LNCaP clone FGC (cell line): ENCODE measurements around the gene TMEM63B.
"Not testable (repeated sequence)": the region's sequence is repeated elsewhere in the genome, so short reads cannot be mapped to it uniquely, and the experiment has no call there.

ENCODE experiments used
- DNase-seq: peaks from one replicate; pipeline ENCODE4 v3.0.0-alpha.2; 2011; ENCODE audit warnings: low read depth
- H3K4me3 ChIP-seq: 2 replicates; pipeline ENCODE4 v1.5.1; 2011; ENCODE audit warnings: mild to moderate bottlenecking, low read depth, low read length, control low read depth
- TF ChIP-seq, protein P1 (sequence below): IDR thresholded peaks from 2 replicates; pipeline ENCODE4 v1.5.1; 2012; ENCODE audit warnings: mild to moderate bottlenecking; ENCODE audit not compliant: control insufficient read depth, insufficient read depth; ENCODE audit errors: extremely low read depth

TMEM63B gene

DNA sequence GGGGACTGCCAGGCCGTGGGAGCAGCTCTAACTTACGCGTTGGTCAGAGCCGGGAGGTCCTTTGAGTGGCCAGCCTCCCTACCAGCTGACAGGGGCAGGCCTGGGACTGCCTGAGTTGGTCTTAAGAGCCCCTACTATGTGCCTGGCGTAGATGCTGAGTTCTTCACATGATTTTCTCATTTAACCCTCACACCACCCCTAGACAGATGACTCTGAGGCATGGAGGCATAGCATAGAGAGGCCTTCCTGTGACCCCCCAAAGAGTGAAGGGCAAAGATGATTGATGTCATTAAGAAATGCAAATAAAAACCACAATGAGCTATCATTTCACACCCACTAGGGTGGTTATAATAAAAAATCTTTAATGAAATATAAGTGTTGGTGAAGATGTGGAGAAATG lies 36.9 kb upstream of the TMEM63B start:
- no peak overlapping the region for H3K4me3 ChIP-seq
- TF ChIP-seq, protein P1, sequence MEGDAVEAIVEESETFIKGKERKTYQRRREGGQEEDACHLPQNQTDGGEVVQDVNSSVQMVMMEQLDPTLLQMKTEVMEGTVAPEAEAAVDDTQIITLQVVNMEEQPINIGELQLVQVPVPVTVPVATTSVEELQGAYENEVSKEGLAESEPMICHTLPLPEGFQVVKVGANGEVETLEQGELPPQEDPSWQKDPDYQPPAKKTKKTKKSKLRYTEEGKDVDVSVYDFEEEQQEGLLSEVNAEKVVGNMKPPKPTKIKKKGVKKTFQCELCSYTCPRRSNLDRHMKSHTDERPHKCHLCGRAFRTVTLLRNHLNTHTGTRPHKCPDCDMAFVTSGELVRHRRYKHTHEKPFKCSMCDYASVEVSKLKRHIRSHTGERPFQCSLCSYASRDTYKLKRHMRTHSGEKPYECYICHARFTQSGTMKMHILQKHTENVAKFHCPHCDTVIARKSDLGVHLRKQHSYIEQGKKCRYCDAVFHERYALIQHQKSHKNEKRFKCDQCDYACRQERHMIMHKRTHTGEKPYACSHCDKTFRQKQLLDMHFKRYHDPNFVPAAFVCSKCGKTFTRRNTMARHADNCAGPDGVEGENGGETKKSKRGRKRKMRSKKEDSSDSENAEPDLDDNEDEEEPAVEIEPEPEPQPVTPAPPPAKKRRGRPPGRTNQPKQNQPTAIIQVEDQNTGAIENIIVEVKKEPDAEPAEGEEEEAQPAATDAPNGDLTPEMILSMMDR, result no peak
- DNase-seq, result no peak

DNA sequence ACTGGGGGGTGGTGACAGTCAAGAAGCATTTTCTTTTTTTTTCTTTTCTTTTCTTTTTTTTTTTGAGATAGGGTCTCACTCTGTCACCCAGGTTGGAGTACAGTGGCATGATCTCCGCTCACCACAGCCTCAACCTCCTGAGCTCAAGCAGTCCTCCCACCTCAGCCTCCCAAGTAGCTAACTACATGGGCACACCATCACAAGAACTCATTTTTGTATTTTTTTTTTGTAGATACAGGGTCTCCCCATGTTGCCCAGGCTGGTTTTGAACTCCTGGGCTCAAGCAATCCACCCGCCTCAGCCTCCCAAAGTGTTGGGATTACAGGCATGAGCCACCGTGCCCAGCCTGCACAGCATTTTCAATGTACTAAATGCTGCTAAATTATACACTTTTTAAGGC lies 36.0 kb upstream of the TMEM63B start:
- not testable (repeated sequence) for DNase-seq, H3K4me3 ChIP-seq

DNA sequence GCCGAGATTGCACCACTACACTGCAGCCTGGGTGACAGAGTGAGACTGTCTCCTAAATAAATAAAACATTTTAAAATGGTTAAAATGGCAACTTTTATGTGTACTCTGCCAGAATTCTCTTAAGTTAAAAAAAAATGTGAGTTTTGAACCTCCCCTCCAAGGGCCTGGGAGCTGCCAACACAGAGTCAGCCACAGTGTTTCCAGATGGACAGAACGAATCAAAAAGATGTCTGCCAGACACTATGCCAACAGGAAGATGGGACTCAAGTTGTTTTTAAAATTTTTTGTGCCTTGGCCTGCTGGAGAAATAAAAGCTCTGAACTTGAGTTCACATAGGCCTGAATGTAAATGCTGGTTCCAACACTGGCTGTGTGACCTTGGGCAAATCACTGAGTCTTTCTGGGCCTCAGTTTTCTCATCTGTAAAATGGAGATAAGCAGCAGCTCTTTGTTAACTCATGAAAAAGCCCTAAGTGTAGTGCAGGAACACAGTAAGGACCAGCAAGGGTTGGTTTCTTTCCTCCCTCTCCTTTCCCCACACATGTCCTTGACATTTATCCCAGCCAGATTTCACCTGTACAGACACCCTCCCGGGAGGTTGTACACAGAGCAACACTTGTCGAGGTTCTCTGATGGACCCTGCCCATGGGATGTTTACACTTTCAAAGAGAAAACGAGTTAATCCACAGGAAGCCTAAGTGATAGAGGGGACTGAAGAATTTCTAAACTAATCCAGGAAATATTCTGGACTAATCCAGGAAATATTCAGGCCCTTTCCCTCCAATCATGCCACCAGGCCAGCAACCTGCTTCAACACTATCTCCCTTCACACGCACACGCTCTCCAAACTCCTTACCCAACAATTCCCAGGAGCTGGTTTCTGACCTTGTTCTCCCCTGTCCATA lies 35.1 kb upstream of the TMEM63B start:
- TF ChIP-seq, protein P1, result no peak
- no peak for DNase-seq

DNA sequence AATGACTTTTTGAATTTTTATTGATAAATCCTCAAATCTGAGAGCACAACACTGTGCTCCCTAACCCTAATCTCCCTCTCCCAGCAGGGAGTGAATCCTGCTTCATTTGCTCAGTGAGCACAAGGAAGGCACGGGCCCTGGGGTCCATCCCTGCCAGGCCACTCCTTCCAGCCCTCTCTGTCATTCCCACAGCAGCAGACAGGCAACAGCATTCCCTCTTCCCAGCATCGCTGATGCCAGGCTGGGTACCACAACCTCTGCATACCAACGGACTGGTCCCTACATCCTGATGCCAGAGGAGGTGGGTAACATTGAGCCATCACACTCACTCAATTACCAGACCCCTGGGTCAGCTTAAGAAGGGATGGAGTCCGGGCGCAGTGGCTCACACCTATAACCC lies 34.3 kb upstream of the TMEM63B start:
- DNase-seq, result no peak
- H3K4me3 ChIP-seq, result no peak overlapping the region
- TF ChIP-seq, protein P1, result no peak

More for the DNA sequence above, 35.1 kb upstream of the TMEM63B start:
- H3K4me3 ChIP-seq, result no peak overlapping the region

DNA sequence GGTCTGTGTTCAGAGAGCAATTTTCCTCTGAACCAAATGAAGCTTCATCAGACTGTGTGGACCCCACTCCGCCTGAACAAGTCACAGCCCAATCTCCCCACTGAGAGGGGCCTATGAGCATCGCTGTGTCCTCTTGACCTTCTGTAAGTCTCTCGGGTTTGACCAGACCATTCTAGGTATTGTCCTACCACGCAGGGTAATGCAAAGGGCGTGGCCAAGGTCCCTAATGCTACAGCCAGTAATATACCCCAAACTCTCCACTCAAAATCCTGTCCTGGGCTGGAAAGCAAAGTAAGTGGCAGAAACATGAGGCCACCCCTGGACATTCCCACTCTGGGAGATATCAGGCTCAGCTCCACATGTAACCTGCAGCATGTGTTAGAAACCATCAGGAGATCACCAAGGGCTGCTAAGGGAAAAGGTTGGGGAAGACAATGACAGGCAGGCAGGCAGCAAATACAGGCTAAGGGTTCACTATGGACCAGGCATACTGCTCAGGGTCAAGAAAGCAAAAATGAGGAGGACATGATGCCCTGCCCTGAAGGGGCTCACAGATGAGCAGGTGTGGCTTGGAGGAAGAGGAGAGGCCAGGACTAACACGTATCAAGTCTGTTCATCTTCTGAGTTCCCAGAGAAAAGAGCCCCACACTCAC lies 33.5 kb upstream of the TMEM63B start:
- no peak overlapping the region for H3K4me3 ChIP-seq
- no peak for DNase-seq
- TF ChIP-seq, protein P1, result no peak

DNA sequence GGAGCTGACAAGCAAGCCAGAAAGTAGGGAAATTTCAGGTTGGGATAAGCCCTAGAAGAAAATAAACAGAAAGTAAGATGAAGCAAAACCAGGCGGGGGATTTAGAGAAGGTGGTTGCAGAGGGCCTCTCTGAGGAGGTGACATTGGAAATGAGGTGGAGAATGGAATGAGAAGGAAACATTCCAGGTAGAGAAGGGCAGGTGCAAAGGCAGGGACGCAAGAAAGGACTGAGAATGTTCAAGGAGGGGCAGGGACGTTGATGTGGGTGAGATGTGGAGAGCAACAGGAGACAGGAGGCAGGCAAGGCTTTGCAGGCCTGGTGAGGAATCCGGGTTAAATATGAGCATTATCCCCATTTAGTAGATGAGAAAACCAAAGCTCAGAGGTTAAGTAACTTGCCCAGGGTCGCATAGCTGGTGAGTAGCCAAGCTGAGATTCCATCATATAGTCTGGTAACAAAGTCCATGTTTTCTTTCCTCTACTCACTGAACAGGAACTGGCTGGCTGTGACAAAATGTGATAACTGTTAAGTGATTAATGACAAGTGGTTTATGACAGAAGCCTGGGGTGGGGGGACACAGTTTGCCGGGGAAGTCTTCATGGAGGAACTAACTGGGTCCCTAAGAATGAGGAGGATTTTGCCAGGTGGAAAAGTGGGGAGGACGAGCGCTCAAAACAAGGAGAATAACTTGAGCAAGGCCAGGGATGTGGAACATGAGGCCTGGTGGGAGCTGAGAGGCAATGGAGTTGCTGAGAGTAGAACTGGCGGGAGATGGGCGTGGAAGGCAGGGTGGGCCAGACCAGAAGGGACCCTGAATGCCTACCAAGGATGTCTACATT lies 32.7 kb upstream of the TMEM63B start:
- no peak for DNase-seq
- TF ChIP-seq, protein P1, result no peak
- H3K4me3 ChIP-seq, result no peak overlapping the region

DNA sequence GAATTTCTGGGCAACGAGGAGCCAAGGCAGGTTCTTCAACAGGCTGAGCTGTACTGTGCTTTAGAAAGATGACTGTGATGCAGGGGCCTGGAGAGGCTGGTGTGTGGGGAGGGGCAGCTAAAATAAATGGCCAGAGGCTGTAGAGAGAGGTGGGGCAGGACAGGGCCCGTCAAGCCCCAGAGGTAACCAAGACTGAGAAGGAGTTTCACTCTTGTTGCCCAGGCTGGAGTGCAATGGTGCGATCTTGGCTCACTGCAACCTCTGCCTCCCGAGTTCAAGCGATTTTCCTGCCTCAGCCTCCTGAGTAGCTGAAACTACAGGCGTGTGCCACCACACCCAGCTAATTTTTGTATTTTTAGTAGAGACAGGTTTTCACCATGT lies 32.1 kb upstream of the TMEM63B start:
- not testable (repeated sequence) for DNase-seq, H3K4me3 ChIP-seq
